HG03457 (cell line): ENCODE data around the gene CNN2.

ENCODE experiments used
- ATAC-seq: cut with Tn5 transposase; IDR thresholded peaks from one replicate; pipeline ENCODE4 v1.9.1; 2021; ENCODE audit warnings: moderate number of reproducible peaks; ENCODE audit not compliant: unreplicated experiment

Gene CNN2

GRCh38 chr19:1047696-1048147, 21.3 kb downstream of the CNN2 start:
- no peak for ATAC-seq

- no peak for ATAC-seq
These were observed 22.7 kb downstream of the CNN2 start for GRCh38 chr19:1049106-1049505.

- ATAC-seq, result no peak
These were observed 23.4 kb downstream of the CNN2 start for GRCh38 chr19:1049800-1050199.

- ATAC-seq, result no peak
These were observed 24.8 kb downstream of the CNN2 start for GRCh38 chr19:1050989-1051788.

- ATAC-seq, result no peak
These were observed 25.4 kb downstream of the CNN2 start for GRCh38 chr19:1051791-1052190.

GRCh38 chr19:1052349-1052975, 26.1 kb downstream of the CNN2 start:
- no peak for ATAC-seq

- no peak for ATAC-seq
These were observed 27.0 kb downstream of the CNN2 start for GRCh38 chr19:1053176-1054101.

- no peak for ATAC-seq
These were observed 28.0 kb downstream of the CNN2 start for GRCh38 chr19:1054102-1055027.

GRCh38 chr19:1055028-1055425, 28.6 kb downstream of the CNN2 start:
- ATAC-seq, result no peak

- ATAC-seq, result no peak
These were observed 29.6 kb downstream of the CNN2 start for GRCh38 chr19:1055886-1056620.

GRCh38 chr19:1057176-1057855, 30.9 kb downstream of the CNN2 start:
- no peak for ATAC-seq

GRCh38 chr19:1058112-1058511, 31.7 kb downstream of the CNN2 start:
- no peak for ATAC-seq

GRCh38 chr19:1060689-1061088, 34.3 kb downstream of the CNN2 start:
- ATAC-seq, result no peak

- no peak for ATAC-seq
These were observed 35.6 kb downstream of the CNN2 start for GRCh38 chr19:1061987-1062386.

- no peak for ATAC-seq
These were observed 36.1 kb downstream of the CNN2 start for GRCh38 chr19:1062387-1063029.

- no peak for ATAC-seq
These were observed 36.9 kb downstream of the CNN2 start for GRCh38 chr19:1063030-1063908.

- ATAC-seq, result no peak
These were observed 37.7 kb downstream of the CNN2 start for GRCh38 chr19:1063909-1064660.
